ENCODE measurements around the gene GULP1. TPM values are rescaled to one million over a fixed set of nuclear protein-coding genes. Genes with fewer than 3 reads are reported as not detected.

GULP1 gene
- polyA plus RNA-seq, 3 donors = 53.6 to 59.4 (median 54.2) TPM

GRCh38 chr2:188414869-188415753 lies 123.4 kb downstream of the GULP1 start:
- no peak for DNase-seq

GRCh38 chr2:188415754-188416083 lies 124.0 kb downstream of the GULP1 start:
- no peak for DNase-seq

GRCh38 chr2:188416367-188416766 lies 124.7 kb downstream of the GULP1 start:
- no peak for DNase-seq

- DNase-seq = no peak
Measured at GRCh38 chr2:188422726-188423125, 131.1 kb downstream of the GULP1 start.

- no peak for DNase-seq
Measured at GRCh38 chr2:188425266-188425665, 133.6 kb downstream of the GULP1 start.

GRCh38 chr2:188426121-188426520 lies 134.4 kb downstream of the GULP1 start:
- no peak for DNase-seq

GRCh38 chr2:188430705-188431104 lies 139.0 kb downstream of the GULP1 start:
- no peak for DNase-seq

- no peak for DNase-seq
Measured at GRCh38 chr2:188434018-188434417, 142.3 kb downstream of the GULP1 start.

- no peak for DNase-seq
Measured at GRCh38 chr2:188435115-188435514, 143.4 kb downstream of the GULP1 start.

GRCh38 chr2:188437537-188437936 lies 145.9 kb downstream of the GULP1 start:
- DNase-seq = no peak

GRCh38 chr2:188439986-188440385 lies 148.3 kb downstream of the GULP1 start:
- no peak for DNase-seq

GRCh38 chr2:188440849-188441248 lies 149.2 kb downstream of the GULP1 start:
- DNase-seq = no peak

GRCh38 chr2:188441288-188441947 lies 149.7 kb downstream of the GULP1 start:
- DNase-seq = no peak

GRCh38 chr2:188443207-188443606 lies 151.5 kb downstream of the GULP1 start:
- DNase-seq = no peak

GRCh38 chr2:188444106-188444835 lies 152.6 kb downstream of the GULP1 start:
- DNase-seq = no peak

GRCh38 chr2:188449561-188449960 lies 157.9 kb downstream of the GULP1 start:
- DNase-seq = no peak

- DNase-seq = no peak
Measured at GRCh38 chr2:188449971-188450370, 158.3 kb downstream of the GULP1 start.

GRCh38 chr2:188450732-188451483 lies 159.2 kb downstream of the GULP1 start:
- DNase-seq = no peak

GRCh38 chr2:188452084-188452483 lies 160.4 kb downstream of the GULP1 start:
- no peak for DNase-seq

GRCh38 chr2:188456114-188456909 lies 164.6 kb downstream of the GULP1 start:
- no peak for DNase-seq

GRCh38 chr2:188459061-188459460 lies 167.4 kb downstream of the GULP1 start:
- DNase-seq = no peak
